Activated CD8-positive, alpha-beta memory T cell treated with anti-CD3 and anti-CD28 coated beads, Interleukin-2, amount 50 U/mL, for 24 hours (primary cell): ENCODE data around the gene DNAJC10.
A peak's percentile ranks its signal among the peaks of the same experiment; 100 is the strongest.
"Not testable (repeated sequence)": the region's sequence is repeated elsewhere in the genome, so short reads cannot be mapped to it uniquely, and the experiment has no call there.

ENCODE experiments used
- DNase-seq: peaks from one replicate; pipeline ENCODE4 v3.0.0-alpha.2; 2020; ENCODE audit errors: extremely low read depth

The DNAJC10 gene

GRCh38 chr2:182715892-182716649 is at the start of gene DNAJC10:
Gene DNAJC10 (plus strand): TSS chr2:182716257. CDS start chr2:182718087, 1,830 bp downstream.
- DNase-seq: peak; percentile 74

GRCh38 chr2:182666674-182667314 is 49.3 kb upstream of the DNAJC10 start:
- DNase-seq: no peak

GRCh38 chr2:182667315-182667695 is 48.8 kb upstream of the DNAJC10 start:
- DNase-seq: no peak

GRCh38 chr2:182668671-182669070 is 47.4 kb upstream of the DNAJC10 start:
- DNase-seq: no peak

- no peak for DNase-seq
Measured at GRCh38 chr2:182672466-182673165, 43.4 kb upstream of the DNAJC10 start.

GRCh38 chr2:182680837-182681236 is 35.2 kb upstream of the DNAJC10 start:
- DNase-seq: no peak

- no peak for DNase-seq
Measured at GRCh38 chr2:182682210-182682609, 33.8 kb upstream of the DNAJC10 start.

GRCh38 chr2:182685559-182685958 is 30.5 kb upstream of the DNAJC10 start:
- DNase-seq: no peak

- DNase-seq: not testable (repeated sequence)
Measured at GRCh38 chr2:182686763-182687162, 29.3 kb upstream of the DNAJC10 start.

GRCh38 chr2:182694189-182694588 is 21.9 kb upstream of the DNAJC10 start:
- no peak for DNase-seq

- no peak for DNase-seq
Measured at GRCh38 chr2:182695776-182696175, 20.3 kb upstream of the DNAJC10 start.

- no peak for DNase-seq
Measured at GRCh38 chr2:182698671-182699070, 17.4 kb upstream of the DNAJC10 start.

- DNase-seq: no peak
Measured at GRCh38 chr2:182705761-182706160, 10.3 kb upstream of the DNAJC10 start.

GRCh38 chr2:182706751-182707150 is 9.3 kb upstream of the DNAJC10 start:
- no peak for DNase-seq

GRCh38 chr2:182713601-182714000 is 2.5 kb upstream of the DNAJC10 start:
- DNase-seq: no peak

- DNase-seq: no peak
Measured at GRCh38 chr2:182715121-182715891, 751 bp upstream of the DNAJC10 start.

GRCh38 chr2:182716650-182716979 is 558 bp downstream of the DNAJC10 start:
- no peak for DNase-seq

GRCh38 chr2:182717416-182717815 is 1.4 kb downstream of the DNAJC10 start:
- no peak for DNase-seq

GRCh38 chr2:182717816-182718215 is 1.8 kb downstream of the DNAJC10 start:
- DNase-seq: no peak

GRCh38 chr2:182718459-182718858 is 2.4 kb downstream of the DNAJC10 start:
- no peak for DNase-seq

- not testable (repeated sequence) for DNase-seq
Measured at GRCh38 chr2:182719116-182719515, 3.1 kb downstream of the DNAJC10 start.

GRCh38 chr2:182724656-182725055 is 8.6 kb downstream of the DNAJC10 start:
- DNase-seq: no peak
